IMR-90 (cell line): Measurements from ENCODE around the gene PLD5. TPM values are rescaled to one million over a fixed set of nuclear protein-coding genes. Genes with fewer than 3 reads are reported as not detected.
"Not testable (repeated sequence)": the region's sequence is repeated elsewhere in the genome, so short reads cannot be mapped to it uniquely, and the experiment has no call there.

Experiments used
- ATAC-seq: fragments of 200-7000 bp; cut with Tn5 transposase; 2 replicates; pipeline ENCODE4 v1.9.1; 2020; ENCODE audit warnings: low read depth, mild to moderate bottlenecking, moderate library complexity
- BruUV-seq: library from RNA; stranded (reverse); fragments of 400-500 nt; replicated peaks from 2 replicates; lab custom pipeline; 2021; lab: Mats Ljungman, UMichigan
- CTCF ChIA-PET: fragments of 300-600 bp; formaldehyde crosslinking; extraction: SDS; loops from one replicate; lab custom pipeline; 2021; ENCODE audit warnings: antibody characterized with exemption; lab: Yijun Ruan, JAX
- POLR2A ChIA-PET: fragments of 300-600 bp; sonication (Branson Sonifier 250); formaldehyde crosslinking; loops from one replicate; lab custom pipeline; 2022; ENCODE audit warnings: antibody characterized with exemption; ENCODE audit not compliant: unreplicated experiment; lab: Charles Lee
- DNase-seq: peaks from one replicate; pipeline ENCODE4 v3.0.0; 2013
- H2AFZ ChIP-seq: replicated peaks from 2 replicates; pipeline ENCODE3; 2013; ENCODE audit warnings: low read length, mild to moderate bottlenecking; ENCODE audit not compliant: poor library complexity
- H2AK5ac ChIP-seq: 2 replicates; pipeline ENCODE4 v1.6.1; 2013; ENCODE audit warnings: low read depth, low read length, inconsistent platforms
- H2AK9ac ChIP-seq: replicated peaks from 2 replicates; pipeline ENCODE3; 2013; ENCODE audit warnings: mild to moderate bottlenecking, low read depth, low read length, moderate library complexity; ENCODE audit not compliant: poor library complexity
- H2BK120ac ChIP-seq: 2 replicates; pipeline ENCODE4 v1.6.1; 2013; ENCODE audit warnings: low read depth, low read length, inconsistent platforms
- H2BK15ac ChIP-seq: 3 replicates; pipeline ENCODE4 v1.6.1; 2013; ENCODE audit warnings: low read depth, low read length, inconsistent platforms
- H2BK20ac ChIP-seq: 2 replicates; pipeline ENCODE4 v1.6.1; 2013; ENCODE audit warnings: low read depth, mild to moderate bottlenecking, inconsistent platforms, low read length, moderate library complexity
- H2BK5ac ChIP-seq: 2 replicates; pipeline ENCODE4 v1.6.1; 2013; ENCODE audit warnings: mild to moderate bottlenecking, low read depth, low read length, inconsistent platforms; ENCODE audit not compliant: poor library complexity, severe bottlenecking
- H3K14ac ChIP-seq: replicated peaks from 2 replicates; pipeline ENCODE4 v1.6.1; 2013; ENCODE audit warnings: low read depth, low read length, inconsistent platforms
- H3K18ac ChIP-seq: 2 replicates; pipeline ENCODE4 v1.6.1; 2013; ENCODE audit warnings: low read depth, low read length, control low read depth
- H3K23ac ChIP-seq: 2 replicates; pipeline ENCODE4 v1.6.1; 2013; ENCODE audit warnings: low read depth, low read length, inconsistent platforms
- H3K27ac ChIP-seq: 2 replicates; pipeline ENCODE4 v1.5.1; 2013; ENCODE audit warnings: mild to moderate bottlenecking, control low read depth, low read length; ENCODE audit not compliant: insufficient read depth
- H3K27me3 ChIP-seq: 2 replicates; pipeline ENCODE4 v1.6.1; 2013; ENCODE audit warnings: low read length; ENCODE audit not compliant: control insufficient read depth, insufficient read depth
- H3K36me3 ChIP-seq: 2 replicates; pipeline ENCODE4 v1.6.1; 2013; ENCODE audit warnings: low read length, mixed read lengths; ENCODE audit not compliant: control insufficient read depth, insufficient read depth
- H3K4ac ChIP-seq: 2 replicates; pipeline ENCODE4 v1.6.1; 2013; ENCODE audit warnings: low read depth, low read length, inconsistent platforms
- H3K4me1 ChIP-seq: 2 replicates; pipeline ENCODE4 v1.6.1; 2013; ENCODE audit warnings: low read length, mixed read lengths; ENCODE audit not compliant: control insufficient read depth, insufficient read depth
- H3K4me2 ChIP-seq: 2 replicates; pipeline ENCODE4 v1.6.1; 2013; ENCODE audit warnings: low read depth, mild to moderate bottlenecking, control low read depth, low read length, moderate library complexity
- H3K4me3 ChIP-seq: 2 replicates; pipeline ENCODE4 v1.5.1; 2013; ENCODE audit warnings: low read depth, mild to moderate bottlenecking, control low read depth, low read length, moderate library complexity; ENCODE audit not compliant: insufficient read depth
- H3K56ac ChIP-seq: 2 replicates; pipeline ENCODE4 v1.6.1; 2013; ENCODE audit warnings: low read length, inconsistent platforms; ENCODE audit not compliant: insufficient read depth; ENCODE audit errors: extremely low read depth
- H3K79me1 ChIP-seq, 2 experiments: 2 replicates each; pipeline ENCODE4 v1.6.1; 2013; ENCODE audit warnings: low read length in 2 of 2, inconsistent platforms in 1 of 2, low read depth in 1 of 2
- H3K9ac ChIP-seq: 2 replicates; pipeline ENCODE4 v1.6.1; 2013; ENCODE audit warnings: low read depth, low read length, control low read depth
- H3K9me1 ChIP-seq: 2 replicates; pipeline ENCODE4 v1.6.1; 2013; ENCODE audit warnings: low read length, inconsistent platforms; ENCODE audit not compliant: insufficient read depth
- H3K9me3 ChIP-seq: 2 replicates; pipeline ENCODE4 v1.6.1; 2013; ENCODE audit warnings: low read length; ENCODE audit not compliant: control insufficient read depth, insufficient read depth
- H4K20me1 ChIP-seq: 2 replicates; pipeline ENCODE4 v1.6.1; 2013; ENCODE audit warnings: low read length, inconsistent platforms; ENCODE audit not compliant: insufficient read depth
- H4K5ac ChIP-seq: 2 replicates; pipeline ENCODE4 v1.6.1; 2013; ENCODE audit warnings: mild to moderate bottlenecking, low read depth, low read length, control low read depth
- H4K8ac ChIP-seq, 2 experiments: 2 replicates each; pipeline ENCODE4 v1.6.1; 2013; ENCODE audit warnings: low read depth in 2 of 2, low read length in 2 of 2, control low read depth in 1 of 2, inconsistent platforms in 1 of 2
- H4K91ac ChIP-seq: 2 replicates; pipeline ENCODE4 v1.6.1; 2013; ENCODE audit warnings: low read depth, low read length, inconsistent platforms; ENCODE audit not compliant: insufficient read depth
- WGBS, 2 experiments: methylation state at CpG; one replicate each; pipeline versions ENCODE4 v1.1.5 to v1.1.7; 2013; ENCODE audit warnings: missing lambda C conversion rate in 2 of 2; ENCODE audit not compliant: insufficient read length in 1 of 2; ENCODE audit errors: extremely low coverage in 2 of 2; 5-methylcytosine and 5-hydroxymethylcytosine counted together
- dilution Hi-C: fragments of 300-500 bp; cut with HindIII; formaldehyde crosslinking; loops from one replicate; pipeline ENCODE4 v1.14.3; 2018; ENCODE audit warnings: low sequenced_read_pairs; ENCODE audit not compliant: unreplicated experiment
- in situ Hi-C: fragments of 300-500 bp; cut with MboI; formaldehyde crosslinking; loops from 3 replicates; pipeline ENCODE4 v1.14.3; 2019; ENCODE audit warnings: low sequenced_read_pairs, inconsistent platforms, mixed read lengths
- intact Hi-C: fragments of 100-400 bp; cut with micrococcal nuclease; formaldehyde crosslinking; loops from 2 replicates; pipeline ENCODE4 v1.10.0; 2022
- polyA plus RNA-seq, 3 experiments: library from polyadenylated mRNA; depleted of rRNA; stranded (reverse); fragments of >200 nt; gene quantifications; 2 replicates each; pipeline ENCODE4 v1.2.3, GENCODE V29; 2012; ENCODE audit warnings: low replicate concordance in 1 of 3
- total RNA-seq: library from RNA; depleted of rRNA; stranded (reverse); fragments of >200 nt; gene quantifications from 2 replicates; pipeline ENCODE4 v1.2.3, GENCODE V29; 2012

PLD5 gene
- total and polyA plus RNA-seq, 2 of the 4 experiments (the other 2 are of a cell fraction): not detected

- no CpG with 5 or more reads among the region's 4 CpGs for WGBS, 2 experiments
Measured at GRCh38 chr1:242058582-242058981, 465.9 kb downstream of the PLD5 start.

GRCh38 chr1:242058181-242058580, 466.3 kb downstream of the PLD5 start:
- H3K14ac ChIP-seq, H4K5ac ChIP-seq, H3K27ac ChIP-seq, H3K4me1 ChIP-seq, H3K18ac ChIP-seq, H3K79me1 ChIP-seq, H2AK9ac ChIP-seq, H2BK120ac ChIP-seq, H2AK5ac ChIP-seq, CTCF ChIA-PET, ATAC-seq, H3K9me1 ChIP-seq, H3K23ac ChIP-seq, H2BK5ac ChIP-seq, H3K4me2 ChIP-seq, H4K8ac ChIP-seq, BruUV-seq, H2BK15ac ChIP-seq, H3K56ac ChIP-seq, DNase-seq, H4K20me1 ChIP-seq, H2AFZ ChIP-seq, dilution Hi-C loops, H4K91ac ChIP-seq, H3K36me3 ChIP-seq, H2BK20ac ChIP-seq, in situ Hi-C loops, H3K9ac ChIP-seq, H3K27me3 ChIP-seq, H3K4me3 ChIP-seq, POLR2A ChIA-PET, H3K4ac ChIP-seq, intact Hi-C loops: not testable (repeated sequence)
- peaks cover 37% of the 10 kb centered on the region for H3K9me3 ChIP-seq
- no CpG with 5 or more reads among the region's 3 CpGs for WGBS, 2 experiments

More at GRCh38 chr1:242058582-242058981, 465.9 kb downstream of the PLD5 start:
- H2BK5ac ChIP-seq, H2AFZ ChIP-seq, H3K23ac ChIP-seq, H3K9ac ChIP-seq, H3K27me3 ChIP-seq, H3K36me3 ChIP-seq, intact Hi-C loops, H3K27ac ChIP-seq, ATAC-seq, H2BK15ac ChIP-seq, H3K4me3 ChIP-seq, H3K18ac ChIP-seq, BruUV-seq, POLR2A ChIA-PET, dilution Hi-C loops, H3K4me2 ChIP-seq, DNase-seq, H3K4ac ChIP-seq, H2BK120ac ChIP-seq, in situ Hi-C loops, H2AK5ac ChIP-seq, H4K91ac ChIP-seq, H3K56ac ChIP-seq, H2AK9ac ChIP-seq, H4K20me1 ChIP-seq, H3K79me1 ChIP-seq, H4K8ac ChIP-seq, H3K14ac ChIP-seq, H2BK20ac ChIP-seq, H4K5ac ChIP-seq, H3K9me1 ChIP-seq, H3K4me1 ChIP-seq, CTCF ChIA-PET: not testable (repeated sequence)
- peaks cover 37% of the 10 kb centered on the region for H3K9me3 ChIP-seq
